WI38 (cell line): ENCODE measurements around the gene FERMT1.
"Not testable (repeated sequence)": the region's sequence is repeated elsewhere in the genome, so short reads cannot be mapped to it uniquely, and the experiment has no call there.

Experiments used
- H3K4me3 ChIP-seq: 2 replicates; pipeline ENCODE4 v1.5.1; 2011; ENCODE audit warnings: low read depth, mild to moderate bottlenecking, control low read depth, low read length
- TF ChIP-seq, protein P1 (sequence below): IDR thresholded peaks from 2 replicates; pipeline ENCODE4 v1.5.1; 2012; ENCODE audit warnings: low read depth, mild to moderate bottlenecking, control low read depth, low read length

FERMT1 gene

GRCh38 chr20:6058684-6059295 lies 64.0 kb downstream of the FERMT1 start:
- TF ChIP-seq, protein P1, sequence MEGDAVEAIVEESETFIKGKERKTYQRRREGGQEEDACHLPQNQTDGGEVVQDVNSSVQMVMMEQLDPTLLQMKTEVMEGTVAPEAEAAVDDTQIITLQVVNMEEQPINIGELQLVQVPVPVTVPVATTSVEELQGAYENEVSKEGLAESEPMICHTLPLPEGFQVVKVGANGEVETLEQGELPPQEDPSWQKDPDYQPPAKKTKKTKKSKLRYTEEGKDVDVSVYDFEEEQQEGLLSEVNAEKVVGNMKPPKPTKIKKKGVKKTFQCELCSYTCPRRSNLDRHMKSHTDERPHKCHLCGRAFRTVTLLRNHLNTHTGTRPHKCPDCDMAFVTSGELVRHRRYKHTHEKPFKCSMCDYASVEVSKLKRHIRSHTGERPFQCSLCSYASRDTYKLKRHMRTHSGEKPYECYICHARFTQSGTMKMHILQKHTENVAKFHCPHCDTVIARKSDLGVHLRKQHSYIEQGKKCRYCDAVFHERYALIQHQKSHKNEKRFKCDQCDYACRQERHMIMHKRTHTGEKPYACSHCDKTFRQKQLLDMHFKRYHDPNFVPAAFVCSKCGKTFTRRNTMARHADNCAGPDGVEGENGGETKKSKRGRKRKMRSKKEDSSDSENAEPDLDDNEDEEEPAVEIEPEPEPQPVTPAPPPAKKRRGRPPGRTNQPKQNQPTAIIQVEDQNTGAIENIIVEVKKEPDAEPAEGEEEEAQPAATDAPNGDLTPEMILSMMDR = no peak
- H3K4me3 ChIP-seq = no peak overlapping the region

GRCh38 chr20:6057691-6058090 lies 65.1 kb downstream of the FERMT1 start:
- TF ChIP-seq, protein P1 = no peak
- no peak overlapping the region for H3K4me3 ChIP-seq

DNA sequence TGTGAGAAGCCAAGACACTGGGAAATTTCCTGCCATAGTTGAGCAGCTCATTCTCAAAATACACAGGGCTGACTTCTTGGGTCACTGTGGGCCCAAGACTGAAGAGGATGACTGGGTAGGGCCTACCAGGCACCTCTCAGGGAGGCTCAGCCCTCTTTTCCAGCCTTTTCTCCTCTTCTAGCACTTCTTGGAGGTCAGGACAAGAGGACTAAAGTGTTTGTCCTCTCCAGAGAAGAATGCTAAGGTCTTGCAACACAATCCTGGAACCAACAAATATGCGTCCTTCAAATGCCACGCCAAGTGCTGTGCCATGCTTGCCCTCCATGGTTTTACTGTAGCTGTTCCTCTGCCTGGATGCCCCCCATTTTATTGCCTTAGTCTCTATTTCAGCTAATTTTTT lies 65.7 kb downstream of the FERMT1 start:
- no peak overlapping the region for H3K4me3 ChIP-seq
- TF ChIP-seq, protein P1 = no peak

DNA sequence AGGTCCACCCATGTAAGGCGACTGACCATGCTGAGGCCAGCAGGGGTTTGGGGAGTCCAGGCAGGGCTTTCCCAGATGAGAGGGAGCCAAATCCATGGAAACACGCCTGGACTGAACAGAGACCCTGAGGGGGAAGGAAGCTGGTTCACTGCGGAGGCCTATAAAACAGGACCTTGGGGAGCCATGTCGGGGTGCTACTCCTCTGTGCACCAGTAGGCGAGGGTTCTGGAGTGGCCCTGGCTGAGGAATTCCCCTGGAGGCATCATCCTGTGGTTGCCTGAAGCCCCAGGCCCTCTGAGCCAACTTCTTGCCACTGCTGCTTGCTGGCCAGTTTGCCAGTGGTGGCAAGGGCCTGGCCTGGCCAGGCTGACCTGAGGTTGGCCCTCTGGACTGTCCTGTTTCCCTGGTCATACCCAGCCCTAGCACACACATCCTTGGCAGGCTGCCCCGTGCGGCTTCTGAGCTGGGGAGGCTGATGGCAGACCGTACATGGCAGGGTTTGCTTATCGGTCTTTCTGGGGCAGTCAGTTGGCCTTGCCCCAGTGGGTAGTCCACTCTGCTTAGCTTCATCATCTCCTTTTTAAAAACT lies 66.8 kb downstream of the FERMT1 start:
- TF ChIP-seq, protein P1 = no peak
- no peak overlapping the region for H3K4me3 ChIP-seq

DNA sequence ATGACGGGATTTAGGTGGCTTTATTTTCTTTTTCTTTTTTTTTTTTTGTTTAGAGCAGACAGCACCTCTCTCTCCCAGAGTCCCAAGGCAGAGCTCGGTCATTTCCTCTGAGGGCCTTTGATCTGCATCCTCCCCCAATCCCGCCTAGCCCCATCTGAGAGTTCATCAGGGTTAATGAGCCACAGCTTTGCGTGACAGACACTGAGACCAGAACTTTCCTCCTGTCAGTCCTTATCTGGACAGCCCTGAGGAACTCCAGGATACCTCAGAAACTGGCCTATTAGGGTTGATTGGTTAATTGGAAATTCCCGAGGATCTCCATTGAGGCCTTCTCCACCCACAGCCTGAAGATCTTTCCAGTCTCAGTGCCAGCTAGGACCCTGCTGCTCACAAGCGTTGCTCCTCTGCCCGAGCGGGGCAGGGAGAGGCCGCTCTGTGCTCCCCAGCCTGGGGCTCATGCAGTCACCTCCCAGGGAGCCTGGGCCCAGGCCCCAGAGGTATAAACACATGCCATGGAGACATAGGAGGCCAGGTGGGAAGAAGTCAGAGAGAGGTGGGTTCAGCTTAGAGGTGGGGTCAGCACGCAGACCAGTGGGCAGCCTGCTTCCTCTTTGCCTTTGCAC lies 67.6 kb downstream of the FERMT1 start:
- no peak overlapping the region for H3K4me3 ChIP-seq
- TF ChIP-seq, protein P1 = no peak

- not testable (repeated sequence) for H3K4me3 ChIP-seq
These were observed 68.2 kb downstream of the FERMT1 start for GRCh38 chr20:6054689-6055051.

DNA sequence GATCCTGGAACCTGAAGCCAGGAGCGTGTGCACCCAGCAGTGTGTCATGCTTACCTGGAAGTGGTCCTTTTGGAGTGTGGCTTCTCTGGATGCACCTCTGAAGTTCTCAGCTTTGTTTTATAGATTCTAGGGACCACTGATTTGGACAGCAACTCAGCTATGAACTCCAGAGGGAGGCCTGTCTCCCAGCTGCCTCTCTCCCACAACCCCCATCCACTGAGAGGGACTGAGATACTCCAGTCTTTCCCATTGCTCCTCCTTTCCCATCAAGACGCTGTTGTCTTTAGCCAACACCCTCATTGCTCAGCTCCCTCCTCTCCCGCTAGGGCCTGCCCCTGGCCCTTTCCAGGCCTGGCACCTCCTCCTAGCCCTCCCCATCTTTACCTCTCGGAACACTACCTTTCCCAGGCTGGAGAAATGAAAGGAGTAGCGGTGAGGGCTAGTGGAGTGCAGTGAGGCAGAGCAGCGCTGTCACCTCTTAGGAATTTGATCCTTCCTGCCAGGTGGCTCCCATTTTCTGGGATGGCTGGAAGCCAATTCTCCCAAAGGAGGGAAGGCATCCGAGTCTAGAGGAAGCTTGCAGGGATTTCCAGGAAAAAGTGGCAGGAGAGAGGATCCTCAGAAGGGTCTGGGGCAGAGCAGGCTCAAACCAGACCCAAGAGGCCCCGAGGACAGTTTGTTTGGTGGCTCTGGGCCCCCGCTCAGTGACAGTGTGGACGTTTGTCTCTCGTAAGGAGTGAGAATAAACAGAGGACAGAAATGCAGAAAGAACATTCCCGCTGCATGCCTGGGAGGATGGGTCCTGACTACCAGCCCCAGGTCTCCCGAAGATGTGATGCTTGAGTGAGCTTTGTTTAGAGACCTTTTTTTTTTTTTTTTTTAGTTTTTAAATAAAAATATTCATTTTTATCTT lies 68.8 kb downstream of the FERMT1 start, which contains the start of gene LRRN4:
TSS of gene LRRN4 (minus strand) at position 285 of the 913 bp plus-strand sequence. CDS start 1,261 bp downstream, outside the sequence.
- H3K4me3 ChIP-seq = no peak within 1 kb of the TSS

More for the DNA sequence above, 68.8 kb downstream of the FERMT1 start, which contains the start of gene LRRN4:
- TF ChIP-seq, protein P1 = no peak
